ENCODE results near the gene PLD6. TPM values are rescaled to one million over a fixed set of nuclear protein-coding genes. Genes with fewer than 3 reads are reported as not detected.
"Not testable (repeated sequence)": the region's sequence is repeated elsewhere in the genome, so short reads cannot be mapped to it uniquely, and the experiment has no call there.

The PLD6 gene
- total RNA-seq, 1 experiment from 2014 or later: 4.2 TPM

GRCh38 chr17:17201271-17201670, 4.9 kb downstream of the PLD6 start:
- DNase-seq (ENCODE audit: low read depth): no peak

- no peak for DNase-seq (ENCODE audit: low read depth)
These were observed 5.3 kb downstream of the PLD6 start for GRCh38 chr17:17200831-17201230.

- DNase-seq (ENCODE audit: low read depth): no peak
These were observed 5.8 kb downstream of the PLD6 start for GRCh38 chr17:17200311-17200710.

- peak; percentile 41 for DNase-seq (ENCODE audit: low read depth)
These were observed 7.9 kb downstream of the PLD6 start for GRCh38 chr17:17198281-17198680.

- DNase-seq (ENCODE audit: low read depth): peak; percentile 65
These were observed 9.4 kb downstream of the PLD6 start for GRCh38 chr17:17196776-17197175.

- DNase-seq (ENCODE audit: low read depth): not testable (repeated sequence)
These were observed 10.7 kb downstream of the PLD6 start for GRCh38 chr17:17195466-17195865.

GRCh38 chr17:17191961-17192381, 14.2 kb downstream of the PLD6 start:
- peak; percentile 74 for DNase-seq (ENCODE audit: low read depth)

- peak; percentile 96 for DNase-seq (ENCODE audit: low read depth)
These were observed 14.8 kb downstream of the PLD6 start for GRCh38 chr17:17191346-17191792.

GRCh38 chr17:17190188-17190587, 15.9 kb downstream of the PLD6 start:
- peak; percentile 15 for DNase-seq (ENCODE audit: low read depth)

GRCh38 chr17:17189559-17189958, 16.6 kb downstream of the PLD6 start:
- no peak for DNase-seq (ENCODE audit: low read depth)

- DNase-seq (ENCODE audit: low read depth): no peak
These were observed 17.5 kb downstream of the PLD6 start for GRCh38 chr17:17188586-17188985.

GRCh38 chr17:17186551-17187505, 19.3 kb downstream of the PLD6 start:
- DNase-seq (ENCODE audit: low read depth): peak; percentile 42

- no peak for DNase-seq (ENCODE audit: low read depth)
These were observed 20.1 kb downstream of the PLD6 start for GRCh38 chr17:17186051-17186450.

GRCh38 chr17:17184985-17185757, 21.0 kb downstream of the PLD6 start:
- DNase-seq (ENCODE audit: low read depth): not testable (repeated sequence)

GRCh38 chr17:17183744-17184143, 22.4 kb downstream of the PLD6 start:
- DNase-seq (ENCODE audit: low read depth): no peak

- no peak for DNase-seq (ENCODE audit: low read depth)
These were observed 23.5 kb downstream of the PLD6 start for GRCh38 chr17:17182598-17183136.

- DNase-seq (ENCODE audit: low read depth): no peak
These were observed 24.2 kb downstream of the PLD6 start for GRCh38 chr17:17181666-17182597.

- no peak for DNase-seq (ENCODE audit: low read depth)
These were observed 25.2 kb downstream of the PLD6 start for GRCh38 chr17:17180741-17181525.

- DNase-seq (ENCODE audit: low read depth): no peak
These were observed 26.0 kb downstream of the PLD6 start for GRCh38 chr17:17180141-17180603.

- DNase-seq (ENCODE audit: low read depth): no peak
These were observed 26.7 kb downstream of the PLD6 start for GRCh38 chr17:17179371-17179827.
